MG63 (cell line): ENCODE measurements around the gene EXOC6. TPM values are rescaled to one million over a fixed set of nuclear protein-coding genes. Genes with fewer than 3 reads are reported as not detected.

Experiments used
- DNase-seq: peaks from one replicate; pipeline ENCODE4 v3.0.0-alpha.2; 2020
- H3K27me3 ChIP-seq: fragments of 250-450 bp; sonication (Bioruptor Pico); 2 replicates; pipeline ENCODE4 v1.5.1; 2020; ENCODE audit warnings: mild to moderate bottlenecking, moderate library complexity
- H3K36me3 ChIP-seq: fragments of 250-450 bp; sonication (Bioruptor Pico); 2 replicates; pipeline ENCODE4 v1.5.1; 2020; ENCODE audit warnings: mild to moderate bottlenecking, moderate library complexity
- H3K4me3 ChIP-seq: fragments of 250-450 bp; sonication (Bioruptor Pico); 2 replicates; pipeline ENCODE4 v1.5.1; 2020; ENCODE audit warnings: mild to moderate bottlenecking, moderate library complexity
- H3K9me3 ChIP-seq: fragments of 250-450 bp; sonication (Bioruptor Pico); 2 replicates; pipeline ENCODE4 v1.5.1; 2020; ENCODE audit warnings: mild to moderate bottlenecking, moderate library complexity
- total RNA-seq: library from RNA; depleted of rRNA; stranded (reverse); fragments of >200 nt; shearing (Covaris generic); gene quantifications from 2 replicates; pipeline ENCODE4 v1.2.3, GENCODE V29; 2014; ENCODE audit warnings: low replicate concordance

Gene EXOC6
- total RNA-seq, 1 experiment from 2014 or later = 10.8 TPM

GRCh38 chr10:92850185-92850584 lies 1.9 kb downstream of the EXOC6 start:
- DNase-seq = no peak
- no peaks in the 10 kb centered on the region; the same call in 1 of the 2 replicates for H3K36me3 ChIP-seq

DNA sequence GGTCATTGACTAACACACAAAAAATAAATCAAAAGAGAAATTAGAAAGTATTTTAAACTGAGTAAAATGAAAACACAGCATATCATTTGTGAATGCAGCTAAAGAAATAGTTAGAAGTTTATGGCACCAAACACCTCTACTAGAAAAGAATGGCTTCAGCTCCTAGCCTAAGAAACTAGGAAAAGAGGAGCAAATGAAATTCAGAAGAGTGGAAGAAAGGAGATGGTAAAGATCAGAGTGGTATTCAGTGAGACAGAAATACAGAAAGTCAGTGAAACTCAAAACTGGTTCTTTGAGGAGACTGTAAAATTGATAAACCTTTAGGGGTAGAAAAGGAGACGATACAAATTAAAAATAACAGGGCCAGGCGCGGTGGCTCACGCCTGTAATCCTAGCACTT lies 2.7 kb downstream of the EXOC6 start:
- no peak for DNase-seq
- no peak overlapping the region for H3K4me3 ChIP-seq
- no peaks in the 10 kb centered on the region for H3K27me3 ChIP-seq
- no peaks in the 10 kb centered on the region for H3K9me3 ChIP-seq
- H3K36me3 ChIP-seq = no peaks in the 10 kb centered on the region; the same call in 1 of the 2 replicates

More at GRCh38 chr10:92850185-92850584, 1.9 kb downstream of the EXOC6 start:
- Histone ChIP-seq H3K9me3 (no peaks in the 10 kb centered on the region), H3K27me3 (no peaks in the 10 kb centered on the region), H3K4me3 (no peak overlapping the region)

GRCh38 chr10:92855560-92855959 lies 7.2 kb downstream of the EXOC6 start:
- no peak for DNase-seq
- no peaks in the 10 kb centered on the region for H3K27me3 ChIP-seq
- no peak overlapping the region for H3K4me3 ChIP-seq
- no peaks in the 10 kb centered on the region; the same call in none of the 2 replicates for H3K36me3 ChIP-seq
- H3K9me3 ChIP-seq = peaks cover 26% of the 10 kb centered on the region

GRCh38 chr10:92857904-92858514 lies 9.7 kb downstream of the EXOC6 start:
- Histone ChIP-seq H3K27me3 (no peaks in the 10 kb centered on the region), H3K9me3 (peaks cover 29% of the 10 kb centered on the region), H3K36me3 (no peaks in the 10 kb centered on the region; the same call in 1 of the 2 replicates), H3K4me3 (no peak overlapping the region)
- no peak for DNase-seq

DNA sequence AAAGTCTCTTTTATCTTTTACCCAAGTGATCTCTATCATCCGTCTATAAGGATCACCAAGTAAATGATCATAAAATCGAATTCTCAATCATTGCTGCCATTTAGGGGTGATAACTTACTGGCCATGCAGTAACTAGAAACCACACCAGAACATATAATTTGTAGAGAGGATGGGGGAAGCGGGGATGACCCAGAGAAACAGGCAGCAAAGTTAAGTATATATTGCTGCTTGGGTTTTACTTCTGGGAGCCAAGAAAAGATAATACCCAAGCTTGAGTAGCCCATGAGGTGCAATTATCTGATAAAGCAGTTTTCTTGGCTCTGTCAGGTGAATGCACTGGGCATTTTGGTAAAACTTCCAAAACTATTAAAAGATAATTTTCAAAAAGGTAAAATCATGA lies 18.9 kb downstream of the EXOC6 start:
- Histone ChIP-seq H3K27me3 (no peaks in the 10 kb centered on the region), H3K4me3 (no peak overlapping the region), H3K9me3 (peaks cover 3% of the 10 kb centered on the region; the same call in 1 of the 2 replicates), H3K36me3 (no peaks in the 10 kb centered on the region)
- no peak for DNase-seq

DNA sequence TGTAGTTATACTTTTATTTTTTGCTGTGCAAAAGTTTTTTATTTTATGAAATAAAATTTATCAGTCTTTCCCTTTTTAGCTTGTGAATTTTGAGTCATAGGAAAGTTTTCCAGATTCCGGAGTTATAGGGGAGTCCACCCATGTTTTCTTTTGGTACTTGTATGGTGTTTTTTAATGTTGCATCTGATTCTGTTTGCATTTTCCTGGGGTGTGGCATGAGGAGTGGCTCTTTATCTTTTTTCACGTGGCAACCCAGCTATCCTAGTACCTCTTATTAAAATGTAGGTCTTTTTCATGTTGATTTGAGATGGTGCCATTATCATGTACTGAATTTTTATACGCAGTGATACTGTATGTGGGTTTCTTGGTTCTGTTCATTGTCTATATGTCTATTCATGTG lies 19.7 kb downstream of the EXOC6 start:
- Histone ChIP-seq H3K9me3 (peaks cover 3% of the 10 kb centered on the region; the same call in 1 of the 2 replicates), H3K4me3 (no peak overlapping the region), H3K27me3 (no peaks in the 10 kb centered on the region), H3K36me3 (no peaks in the 10 kb centered on the region)
- no peak for DNase-seq

DNA sequence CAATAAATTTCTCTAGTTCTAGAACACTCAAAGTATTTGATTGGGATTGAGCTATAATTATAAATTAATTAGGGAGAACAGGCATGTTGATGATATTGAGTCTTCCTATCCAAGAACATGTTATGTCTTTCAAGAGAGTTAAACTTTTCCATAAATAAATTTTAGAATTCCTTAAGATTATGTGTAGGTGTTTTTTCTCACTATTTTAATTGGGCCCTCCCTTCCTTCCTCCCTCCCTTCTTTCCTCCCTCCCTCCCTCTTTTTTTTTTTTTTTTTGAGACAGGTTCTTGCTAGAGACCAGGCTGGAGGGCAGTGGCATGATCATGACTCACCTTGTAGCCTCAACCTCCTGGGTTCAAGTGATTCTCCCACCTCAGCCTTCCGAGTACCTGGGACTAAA lies 20.2 kb downstream of the EXOC6 start:
- Histone ChIP-seq H3K4me3 (no peak overlapping the region), H3K27me3 (no peaks in the 10 kb centered on the region), H3K9me3 (peaks cover 3% of the 10 kb centered on the region; the same call in 1 of the 2 replicates), H3K36me3 (no peaks in the 10 kb centered on the region)
- no peak for DNase-seq

GRCh38 chr10:92873029-92873428 lies 24.7 kb downstream of the EXOC6 start:
- Histone ChIP-seq H3K4me3 (no peak overlapping the region), H3K36me3 (no peaks in the 10 kb centered on the region), H3K27me3 (no peaks in the 10 kb centered on the region), H3K9me3 (no peaks in the 10 kb centered on the region)
- DNase-seq = no peak

GRCh38 chr10:92876509-92877036 lies 28.3 kb downstream of the EXOC6 start:
- H3K36me3 ChIP-seq = no peaks in the 10 kb centered on the region
- DNase-seq = no peak
- H3K4me3 ChIP-seq = no peak overlapping the region
- no peaks in the 10 kb centered on the region for H3K27me3 ChIP-seq
- no peaks in the 10 kb centered on the region for H3K9me3 ChIP-seq

DNA sequence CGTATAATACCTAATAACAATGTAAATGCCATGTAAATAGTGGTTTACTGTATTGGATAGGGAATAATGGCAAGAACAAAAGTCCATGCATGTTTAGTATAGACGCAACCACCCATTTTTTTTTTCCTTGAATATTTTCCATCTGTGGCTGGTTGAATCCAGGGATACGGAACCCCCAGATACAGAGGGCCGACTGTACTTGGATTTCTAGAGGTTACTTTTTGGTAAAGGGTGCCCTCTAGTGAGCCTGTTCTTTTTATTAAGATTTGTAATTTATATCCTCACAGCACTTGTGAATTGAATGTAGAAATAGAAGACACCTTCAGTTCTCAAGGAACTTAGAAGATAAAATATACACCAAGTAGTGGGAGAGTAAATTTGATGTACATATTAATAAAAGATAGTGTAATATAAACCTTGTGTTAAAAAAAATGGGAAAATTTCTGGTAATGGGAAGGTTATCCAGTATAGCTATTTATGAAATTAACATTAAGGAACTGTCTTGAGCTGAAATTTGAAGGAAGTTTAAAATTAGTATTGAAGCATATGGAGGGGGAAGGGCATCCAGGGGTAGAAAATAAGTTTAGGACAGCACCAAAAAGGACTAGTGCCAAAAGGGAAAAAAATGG lies 32.0 kb downstream of the EXOC6 start:
- no peaks in the 10 kb centered on the region for H3K27me3 ChIP-seq
- H3K4me3 ChIP-seq = no peak overlapping the region
- no peak for DNase-seq
- no peaks in the 10 kb centered on the region for H3K9me3 ChIP-seq
- H3K36me3 ChIP-seq = no peaks in the 10 kb centered on the region

DNA sequence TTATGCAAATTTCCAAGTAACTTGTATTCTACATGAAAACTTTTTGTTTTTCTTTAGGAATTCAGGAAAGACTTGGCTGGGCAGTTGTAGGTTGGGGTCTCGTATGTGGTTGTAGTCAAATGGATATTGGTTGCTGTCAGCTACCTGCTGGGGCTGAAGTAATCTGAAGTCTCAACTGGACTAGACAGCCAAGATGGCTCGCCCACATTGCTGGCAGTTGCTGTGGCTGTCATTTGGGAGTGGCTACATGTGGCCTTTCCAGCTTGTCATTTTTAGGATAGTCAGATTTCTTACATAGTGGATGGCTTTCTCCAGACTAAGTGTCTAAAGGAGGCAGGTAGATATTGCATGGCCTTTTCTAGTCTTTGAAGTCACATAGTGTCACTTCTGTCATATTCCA lies 32.6 kb downstream of the EXOC6 start:
- Histone ChIP-seq H3K36me3 (no peaks in the 10 kb centered on the region), H3K4me3 (no peak overlapping the region), H3K9me3 (no peaks in the 10 kb centered on the region), H3K27me3 (no peaks in the 10 kb centered on the region)
- no peak for DNase-seq

DNA sequence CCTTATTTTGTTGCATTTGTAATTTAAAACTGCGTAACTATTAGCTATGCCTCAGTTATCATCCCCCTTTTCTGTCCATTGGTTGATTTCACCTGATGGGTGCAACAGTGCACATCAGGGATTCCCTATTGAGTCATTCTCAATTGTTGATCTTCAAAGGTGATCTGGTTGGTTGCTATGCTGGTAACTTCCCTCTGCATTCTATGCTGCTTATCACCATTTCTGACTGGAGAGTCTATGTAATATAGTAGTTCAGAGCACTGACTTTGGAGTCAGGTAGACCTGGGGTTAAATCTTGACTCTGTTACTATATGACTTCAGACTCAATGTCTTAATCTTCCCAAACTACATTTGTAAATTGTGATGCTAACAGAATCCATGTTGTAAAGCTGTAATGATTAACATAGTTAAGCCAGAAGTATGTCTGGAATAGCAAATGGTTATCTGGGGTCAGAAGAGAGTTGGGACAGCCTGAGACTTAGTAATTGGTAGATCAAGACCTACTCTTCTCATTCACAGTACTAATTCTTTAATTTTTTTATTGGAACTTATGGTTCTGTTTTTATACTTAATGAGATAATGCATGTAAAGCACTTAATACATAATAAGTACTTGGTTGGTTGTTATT lies 38.1 kb downstream of the EXOC6 start:
- Histone ChIP-seq H3K27me3 (no peaks in the 10 kb centered on the region), H3K36me3 (no peaks in the 10 kb centered on the region), H3K4me3 (no peak overlapping the region), H3K9me3 (no peaks in the 10 kb centered on the region)
- DNase-seq = no peak

- H3K9me3 ChIP-seq = no peaks in the 10 kb centered on the region
- DNase-seq = no peak
- no peak overlapping the region for H3K4me3 ChIP-seq
- no peaks in the 10 kb centered on the region for H3K36me3 ChIP-seq
- H3K27me3 ChIP-seq = no peaks in the 10 kb centered on the region
Measured at GRCh38 chr10:92890471-92890870, 42.2 kb downstream of the EXOC6 start.

DNA sequence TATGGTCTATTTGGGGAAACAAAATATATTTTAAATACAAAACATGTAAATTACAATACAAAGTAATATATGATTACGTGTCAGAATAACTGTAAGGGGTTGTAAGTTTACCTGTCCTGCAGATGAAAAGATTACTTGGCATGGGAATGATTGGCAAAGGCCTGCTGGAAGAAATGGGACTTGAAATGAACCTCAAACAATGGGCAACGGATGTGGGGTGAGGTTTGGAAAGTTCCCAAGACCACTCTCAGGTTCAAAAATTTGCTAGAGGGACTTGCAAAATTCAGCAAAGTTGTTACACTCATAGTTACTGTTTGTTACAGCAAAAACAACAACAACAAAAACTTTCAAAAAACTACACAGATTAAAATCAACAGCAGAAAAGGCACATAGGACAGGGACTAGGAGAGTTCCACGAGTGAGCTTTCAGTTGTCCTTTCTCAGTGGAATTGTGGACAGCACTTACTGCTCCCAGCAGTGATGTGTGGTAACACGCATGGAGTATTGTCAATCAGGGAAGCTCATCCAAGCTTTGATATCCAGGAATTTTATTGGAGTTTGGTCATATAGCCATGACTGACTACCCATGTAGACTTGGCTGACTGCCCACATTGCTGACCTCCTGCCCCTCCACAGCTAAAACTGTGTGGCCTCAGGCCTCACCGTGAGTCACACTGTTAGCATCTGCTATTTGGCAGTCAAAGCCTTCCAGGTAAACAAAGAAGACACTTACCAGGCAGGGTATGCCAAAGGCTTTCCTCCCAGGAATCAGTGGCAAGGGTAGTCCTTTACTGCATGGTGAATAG lies 43.8 kb downstream of the EXOC6 start:
- H3K27me3 ChIP-seq = no peaks in the 10 kb centered on the region
- no peaks in the 10 kb centered on the region for H3K9me3 ChIP-seq
- no peaks in the 10 kb centered on the region for H3K36me3 ChIP-seq
- DNase-seq = peak; percentile 95
- H3K4me3 ChIP-seq = no peak overlapping the region

GRCh38 chr10:92892691-92893054 lies 44.4 kb downstream of the EXOC6 start:
- no peak for DNase-seq
- H3K36me3 ChIP-seq = no peaks in the 10 kb centered on the region
- H3K4me3 ChIP-seq = no peak overlapping the region
- no peaks in the 10 kb centered on the region for H3K9me3 ChIP-seq
- H3K27me3 ChIP-seq = no peaks in the 10 kb centered on the region

GRCh38 chr10:92894081-92894655 lies 45.8 kb downstream of the EXOC6 start:
- DNase-seq = no peak
- Histone ChIP-seq H3K4me3 (no peak overlapping the region), H3K27me3 (no peaks in the 10 kb centered on the region), H3K9me3 (no peaks in the 10 kb centered on the region), H3K36me3 (no peaks in the 10 kb centered on the region)

DNA sequence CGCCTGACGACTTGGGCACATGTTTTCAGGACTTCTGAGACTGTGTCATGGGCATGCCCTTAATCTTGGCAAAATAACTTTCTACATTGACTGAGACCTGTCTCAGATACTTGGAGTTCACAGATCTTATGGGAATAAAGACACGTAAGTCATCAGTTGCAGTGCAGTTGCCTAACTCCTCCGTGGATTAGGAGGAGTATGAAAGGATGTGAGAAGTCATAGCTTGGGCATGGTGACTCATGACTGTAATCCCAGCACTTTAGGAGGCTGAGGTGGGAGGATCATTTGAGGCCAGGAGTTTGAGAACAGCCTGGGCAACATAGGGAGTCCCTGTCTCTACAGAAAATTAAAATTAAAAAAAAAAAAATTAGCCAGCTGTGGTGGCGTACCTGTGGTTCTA lies 49.6 kb downstream of the EXOC6 start:
- no peaks in the 10 kb centered on the region; the same call in 1 of the 2 replicates for H3K36me3 ChIP-seq
- H3K27me3 ChIP-seq = no peaks in the 10 kb centered on the region
- peak; percentile 6 for DNase-seq
- no peaks in the 10 kb centered on the region for H3K9me3 ChIP-seq
- H3K4me3 ChIP-seq = no peak overlapping the region
